Stimulated activated naive CD8-positive, alpha-beta T cell treated with anti-CD3 and anti-CD28 coated beads, Interleukin-15, amount 100 ng/mL, for 72 hours (primary cell): ENCODE results near the gene HTR1A.

Experiments used
- ATAC-seq: fragments of 150-1000 bp; cut with Tn5 transposase; 2 replicates; pipeline ENCODE4 v1.10.0; 2021; ENCODE audit warnings: mild to moderate bottlenecking, moderate library complexity
- DNase-seq, 2 donors: peaks; one replicate each; pipeline ENCODE4 v3.0.0; 2021 to 2022
- H3K27ac Mint-ChIP-seq, 2 donors: one replicate each; pipeline ENCODE4 v1.8.0; 2022; ENCODE audit warnings: mild to moderate bottlenecking in 2 of 2, mixed read lengths in 2 of 2, moderate library complexity in 2 of 2
- H3K27me3 Mint-ChIP-seq: one replicate; pipeline ENCODE4 v1.8.0; 2022; ENCODE audit warnings: mixed read lengths
- H3K4me1 Mint-ChIP-seq: one replicate; pipeline ENCODE4 v1.8.0; 2022; ENCODE audit warnings: mild to moderate bottlenecking, mixed read lengths
- H3K4me3 Mint-ChIP-seq, 2 donors: one replicate each; pipeline ENCODE4 v1.8.0; 2022; ENCODE audit warnings: mild to moderate bottlenecking in 2 of 2, mixed read lengths in 2 of 2, moderate library complexity in 1 of 2
- H3K9me3 Mint-ChIP-seq, 2 donors: one replicate each; pipeline ENCODE4 v1.8.0; 2022; ENCODE audit warnings: mixed read lengths in 2 of 2

HTR1A gene

GRCh38 chr5:63962279-63962678, at the start of gene HTR1A:
Gene HTR1A (minus strand): TSS chr5:63962445. CDS start chr5:63961719, 726 bp downstream.
- no peak within 1 kb of the TSS for H3K4me3 Mint-ChIP-seq
- no peak within 1 kb of the TSS for H3K27ac Mint-ChIP-seq
- H3K9me3 Mint-ChIP-seq, result peaks cover 15 to 29% of the 10 kb centered on the region in 2 donors
- H3K4me1 Mint-ChIP-seq, result no peaks in the 10 kb centered on the region
- DNase-seq, result no peak
- ATAC-seq, result no peak
- peaks cover 50% of the 10 kb centered on the region for H3K27me3 Mint-ChIP-seq

- no peak for DNase-seq
Observed at GRCh38 chr5:64003966-64004365, 41.7 kb upstream of the HTR1A start.

GRCh38 chr5:64000096-64000495, 37.9 kb upstream of the HTR1A start:
- Mint-ChIP-seq H3K27ac (no peak overlapping the region), H3K4me3 (no peak overlapping the region), H3K9me3 (no peaks in the 10 kb centered on the region), H3K4me1 (no peaks in the 10 kb centered on the region), H3K27me3 (no peaks in the 10 kb centered on the region)
- ATAC-seq, result no peak
- no peak for DNase-seq

More at GRCh38 chr5:64003966-64004365, 41.7 kb upstream of the HTR1A start:
- H3K27ac Mint-ChIP-seq, result no peak overlapping the region
- H3K4me3 Mint-ChIP-seq, result no peak overlapping the region
- no peaks in the 10 kb centered on the region for H3K27me3 Mint-ChIP-seq
- ATAC-seq, result no peak
- H3K4me1 Mint-ChIP-seq, result no peaks in the 10 kb centered on the region
- no peaks in the 10 kb centered on the region for H3K9me3 Mint-ChIP-seq

DNA sequence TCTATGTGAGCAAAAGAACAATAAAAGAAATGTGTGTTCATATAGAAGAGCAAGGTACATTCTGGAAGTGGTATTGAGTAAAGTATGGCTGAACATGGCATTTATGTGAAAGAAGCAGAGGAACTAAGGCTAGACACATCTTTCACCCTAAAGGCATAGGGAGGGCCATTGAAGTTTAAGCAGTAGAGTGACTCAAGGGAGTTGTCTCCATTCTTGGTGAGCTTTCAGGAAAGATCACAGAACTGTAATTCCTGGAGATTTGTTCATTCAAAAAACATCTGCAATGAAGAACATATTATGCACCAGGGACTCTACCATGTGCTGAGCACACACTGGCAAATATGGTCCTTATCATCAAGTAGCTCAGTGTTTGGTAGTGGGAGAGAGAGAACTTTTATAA, 24.8 kb upstream of the HTR1A start:
- Mint-ChIP-seq H3K27me3 (no peaks in the 10 kb centered on the region), H3K4me1 (no peaks in the 10 kb centered on the region), H3K4me3 (no peak overlapping the region), H3K9me3 (peaks cover 6 to 10% of the 10 kb centered on the region in 2 donors), H3K27ac (no peak overlapping the region)
- ATAC-seq (no peak), DNase-seq (no peak)

DNA sequence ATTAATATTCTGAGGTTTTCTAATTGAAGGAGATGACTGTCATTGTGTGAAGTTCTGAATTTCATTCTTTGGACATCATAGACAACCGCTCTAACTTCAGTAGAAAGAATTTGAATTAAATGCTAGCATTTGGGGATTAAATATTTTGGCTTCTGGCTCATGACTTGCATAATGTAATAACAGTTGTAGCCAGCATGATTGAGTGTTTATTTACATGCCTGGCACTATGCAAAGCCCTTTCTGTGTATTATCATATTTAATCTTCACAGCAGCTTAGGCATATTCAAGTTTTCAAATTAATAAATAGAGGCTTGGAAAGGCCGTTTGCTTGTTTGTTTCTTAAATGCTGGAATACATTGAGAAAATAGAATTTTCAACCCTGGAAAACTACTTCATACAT, 19.6 kb upstream of the HTR1A start:
- Mint-ChIP-seq H3K4me1 (no peaks in the 10 kb centered on the region), H3K27ac (no peak overlapping the region), H3K4me3 (no peak overlapping the region), H3K9me3 (peaks cover 8 to 19% of the 10 kb centered on the region in 2 donors), H3K27me3 (no peaks in the 10 kb centered on the region)
- DNase-seq (no peak), ATAC-seq (no peak)

DNA sequence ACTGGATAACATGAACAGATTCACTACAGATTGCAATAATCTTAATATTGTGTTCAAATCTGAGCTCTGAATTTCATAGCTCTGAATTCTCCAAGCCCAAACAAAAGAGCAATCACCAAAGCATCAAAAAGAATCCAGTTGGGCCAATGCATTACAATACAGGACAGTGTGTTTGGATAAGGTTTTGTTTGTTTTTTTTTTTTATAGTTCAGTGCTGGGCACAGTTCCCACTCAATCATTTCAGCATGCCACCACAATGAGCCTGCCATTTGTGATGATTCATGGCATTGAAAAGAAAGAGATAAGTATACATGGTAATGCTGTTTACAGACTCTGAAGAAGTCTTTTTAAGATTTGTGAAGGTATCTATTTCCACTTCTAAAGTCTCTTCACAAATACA, 1.7 kb upstream of the HTR1A start:
- H3K27me3 Mint-ChIP-seq, result peaks cover 41% of the 10 kb centered on the region
- ATAC-seq (no peak), DNase-seq (no peak)
- H3K4me3 Mint-ChIP-seq, result no peak overlapping the region
- H3K9me3 Mint-ChIP-seq, result peaks cover 15 to 29% of the 10 kb centered on the region in 2 donors
- no peak overlapping the region for H3K27ac Mint-ChIP-seq
- no peaks in the 10 kb centered on the region for H3K4me1 Mint-ChIP-seq

DNA sequence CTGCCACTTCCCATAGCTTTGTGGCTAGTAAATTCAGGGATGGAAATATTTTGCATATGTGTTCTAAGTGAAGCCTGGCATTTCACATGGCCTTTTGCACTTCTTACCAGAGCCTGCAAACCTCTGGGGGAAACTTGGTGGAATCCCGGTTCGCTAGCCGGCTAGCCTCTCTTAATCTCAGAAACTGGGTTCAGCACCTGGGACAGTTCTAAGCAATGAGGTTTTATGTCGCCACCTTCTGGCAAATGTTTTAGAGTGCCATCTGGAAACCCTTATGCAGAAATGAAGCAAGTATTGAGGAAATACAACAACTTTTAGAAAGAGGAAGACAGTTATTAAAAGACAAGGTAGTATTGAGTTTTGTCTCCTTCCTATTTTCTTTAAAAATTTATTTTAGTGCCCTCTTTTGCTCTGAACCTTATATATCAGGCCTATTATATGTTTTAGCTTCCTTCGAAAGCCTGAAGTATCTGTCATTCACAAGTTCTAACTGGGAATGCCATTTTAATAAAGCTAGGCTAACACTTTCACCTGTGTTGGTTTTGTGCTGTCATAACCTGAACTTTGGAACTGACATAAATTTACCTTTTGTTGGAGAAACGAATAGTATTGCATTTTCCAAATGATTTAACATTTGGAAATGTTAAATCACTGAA, 963 bp upstream of the HTR1A start:
- Mint-ChIP-seq H3K27ac (no peak overlapping the region), H3K4me1 (no peaks in the 10 kb centered on the region), H3K4me3 (no peak overlapping the region), H3K9me3 (peaks cover 15 to 29% of the 10 kb centered on the region in 2 donors), H3K27me3 (peaks cover 49% of the 10 kb centered on the region)
- ATAC-seq (no peak), DNase-seq (peak; percentile 14 to 20)

- DNase-seq, result no peak
- no peak overlapping the region for H3K4me3 Mint-ChIP-seq
- no peak for ATAC-seq
- no peaks in the 10 kb centered on the region for H3K4me1 Mint-ChIP-seq
- H3K9me3 Mint-ChIP-seq, result peaks cover 15 to 29% of the 10 kb centered on the region in 2 donors
- H3K27ac Mint-ChIP-seq, result no peak overlapping the region
- H3K27me3 Mint-ChIP-seq, result peaks cover 50% of the 10 kb centered on the region
Observed at GRCh38 chr5:63961598-63962161, 565 bp downstream of the HTR1A start.

DNA sequence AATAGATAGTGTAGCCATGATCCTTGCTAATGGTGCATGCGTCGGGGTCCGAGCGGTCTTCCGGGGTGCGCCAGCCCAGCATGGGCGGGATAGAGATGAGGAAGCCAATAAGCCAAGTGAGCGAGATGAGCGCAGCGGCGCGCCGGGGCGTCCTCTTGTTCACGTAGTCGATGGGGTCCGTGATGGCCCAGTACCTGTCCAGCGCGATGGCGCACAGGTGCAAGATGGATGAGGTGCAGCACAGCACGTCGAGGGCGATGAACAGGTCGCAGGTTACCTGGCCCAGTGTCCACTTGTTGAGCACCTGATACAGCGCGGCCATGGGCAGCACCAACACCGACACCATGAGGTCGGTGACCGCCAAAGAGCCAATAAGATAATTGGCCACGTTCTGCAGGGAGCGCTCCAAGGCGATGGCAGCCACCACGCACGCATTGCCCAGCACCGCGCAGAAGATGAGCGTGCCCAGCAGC, 1.1 kb downstream of the HTR1A start:
- peaks cover 50% of the 10 kb centered on the region for H3K27me3 Mint-ChIP-seq
- peaks cover 15 to 29% of the 10 kb centered on the region in 2 donors for H3K9me3 Mint-ChIP-seq
- no peak overlapping the region for H3K27ac Mint-ChIP-seq
- no peak for DNase-seq
- ATAC-seq, result no peak
- no peak overlapping the region for H3K4me3 Mint-ChIP-seq
- no peaks in the 10 kb centered on the region for H3K4me1 Mint-ChIP-seq

GRCh38 chr5:63960646-63961045, 1.6 kb downstream of the HTR1A start:
- Mint-ChIP-seq H3K27me3 (peaks cover 50% of the 10 kb centered on the region), H3K27ac (no peak overlapping the region), H3K4me1 (no peaks in the 10 kb centered on the region), H3K4me3 (peak overlapping the region in 1 of 2 donors; percentile 11), H3K9me3 (peaks cover 19 to 34% of the 10 kb centered on the region in 2 donors)
- ATAC-seq (no peak), DNase-seq (no peak)

- no peak for ATAC-seq
- H3K4me3 Mint-ChIP-seq, result no peak overlapping the region
- peaks cover 23 to 39% of the 10 kb centered on the region in 2 donors for H3K9me3 Mint-ChIP-seq
- no peaks in the 10 kb centered on the region for H3K4me1 Mint-ChIP-seq
- no peak for DNase-seq
- peaks cover 50% of the 10 kb centered on the region for H3K27me3 Mint-ChIP-seq
- H3K27ac Mint-ChIP-seq, result no peak overlapping the region
Observed at GRCh38 chr5:63959177-63959982, 2.9 kb downstream of the HTR1A start.

GRCh38 chr5:63958654-63959053, 3.6 kb downstream of the HTR1A start:
- no peak for ATAC-seq
- H3K4me3 Mint-ChIP-seq, result no peak overlapping the region
- DNase-seq, result no peak
- no peaks in the 10 kb centered on the region for H3K4me1 Mint-ChIP-seq
- H3K9me3 Mint-ChIP-seq, result peaks cover 28 to 39% of the 10 kb centered on the region in 2 donors
- H3K27me3 Mint-ChIP-seq, result peaks cover 50% of the 10 kb centered on the region
- H3K27ac Mint-ChIP-seq, result no peak overlapping the region

DNA sequence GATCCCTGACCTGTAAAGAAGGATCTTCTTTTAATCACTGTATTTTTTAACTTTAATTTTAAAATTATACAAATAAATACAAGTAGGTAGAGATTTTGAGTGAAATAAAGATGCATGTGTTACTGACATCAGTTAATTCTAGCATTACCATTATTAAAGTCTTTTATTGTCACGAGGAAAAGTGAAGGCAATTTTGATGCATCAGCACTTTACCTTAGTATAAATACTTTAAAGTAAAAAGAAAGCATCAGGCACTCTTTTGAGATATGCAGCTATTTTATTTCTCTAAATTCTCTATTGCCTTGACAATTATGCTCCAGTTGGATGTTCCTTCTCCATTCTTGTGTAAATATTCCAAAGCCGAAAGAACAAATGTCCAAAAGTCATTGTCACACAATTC, 4.6 kb downstream of the HTR1A start:
- Mint-ChIP-seq H3K9me3 (peaks cover 28 to 39% of the 10 kb centered on the region in 2 donors), H3K4me3 (no peak overlapping the region), H3K27ac (no peak overlapping the region), H3K27me3 (peaks cover 46% of the 10 kb centered on the region), H3K4me1 (no peaks in the 10 kb centered on the region)
- no peak for DNase-seq
- ATAC-seq, result no peak

DNA sequence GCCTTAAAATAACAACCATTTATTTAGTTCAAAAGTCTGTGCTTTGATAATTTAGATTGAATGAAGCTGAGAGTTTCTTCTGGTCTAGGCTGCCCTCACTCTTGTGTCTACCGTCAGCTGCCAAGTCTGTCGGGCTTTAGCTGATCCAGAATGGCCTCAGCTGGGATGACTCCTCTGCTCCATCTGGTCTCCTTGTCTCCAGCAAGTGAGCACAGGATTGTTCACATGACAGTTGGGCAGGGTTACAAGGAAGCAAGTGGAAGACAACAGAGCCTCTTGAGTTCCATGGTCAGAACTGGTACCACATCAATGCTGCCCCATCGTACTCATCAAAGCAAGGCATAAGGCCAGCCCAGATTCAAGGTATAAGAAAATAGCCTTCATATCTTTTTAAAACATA, 9.0 kb downstream of the HTR1A start:
- peaks cover 9 to 13% of the 10 kb centered on the region in 2 donors for H3K9me3 Mint-ChIP-seq
- no peaks in the 10 kb centered on the region for H3K4me1 Mint-ChIP-seq
- H3K27ac Mint-ChIP-seq, result no peak overlapping the region
- no peak for DNase-seq
- no peak overlapping the region for H3K4me3 Mint-ChIP-seq
- ATAC-seq, result no peak
- H3K27me3 Mint-ChIP-seq, result peaks cover 2% of the 10 kb centered on the region

DNA sequence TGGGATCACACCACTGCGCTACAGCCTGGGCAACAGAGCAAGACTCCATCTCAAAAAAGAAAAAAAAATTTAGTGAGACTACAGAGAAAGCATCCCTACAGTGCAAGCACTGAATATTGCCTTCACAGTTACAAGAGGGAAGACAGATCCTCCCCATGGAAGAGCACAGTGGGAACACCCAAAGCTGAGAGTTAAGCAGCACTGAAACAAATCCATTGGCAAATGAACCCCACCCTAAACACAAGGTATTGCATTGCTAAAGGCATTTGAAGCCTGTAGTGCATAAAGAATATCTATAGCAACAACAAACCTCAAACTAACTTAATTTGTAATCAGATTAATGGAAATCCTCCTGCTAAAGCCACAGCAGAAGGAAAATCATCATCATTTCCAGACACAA, 27.1 kb downstream of the HTR1A start:
- Mint-ChIP-seq H3K9me3 (peaks cover 6 to 13% of the 10 kb centered on the region in 2 donors), H3K4me3 (no peak overlapping the region), H3K27ac (no peak overlapping the region), H3K27me3 (no peaks in the 10 kb centered on the region), H3K4me1 (no peaks in the 10 kb centered on the region)
- ATAC-seq, result no peak
- no peak for DNase-seq

GRCh38 chr5:63931836-63932235, 30.4 kb downstream of the HTR1A start:
- ATAC-seq (no peak), DNase-seq (no peak)
- Mint-ChIP-seq H3K4me1 (no peaks in the 10 kb centered on the region), H3K9me3 (peaks cover 6 to 9% of the 10 kb centered on the region in 2 donors), H3K27ac (no peak overlapping the region), H3K27me3 (no peaks in the 10 kb centered on the region), H3K4me3 (no peak overlapping the region)
